HG03159 (cell line): ENCODE results near the gene LYPD6B.
"Not testable (repeated sequence)": the region's sequence is repeated elsewhere in the genome, so short reads cannot be mapped to it uniquely, and the experiment has no call there.

Experiments
- ATAC-seq: cut with Tn5 transposase; IDR thresholded peaks from one replicate; pipeline ENCODE4 v1.9.1; 2021; ENCODE audit warnings: mild to moderate bottlenecking, moderate library complexity; ENCODE audit not compliant: unreplicated experiment

The LYPD6B gene

GRCh38 chr2:149256877-149257276 is 218.4 kb downstream of the LYPD6B start:
- ATAC-seq = not testable (repeated sequence)

- ATAC-seq = no peak
Measured at GRCh38 chr2:149258531-149258930, 220.0 kb downstream of the LYPD6B start.

GRCh38 chr2:149259136-149259535 is 220.6 kb downstream of the LYPD6B start:
- ATAC-seq = no peak

- ATAC-seq = no peak
Measured at GRCh38 chr2:149261692-149262091, 223.2 kb downstream of the LYPD6B start.
